HepG2 (cell line): ENCODE data around the gene SOCS1. TPM values are rescaled to one million over a fixed set of nuclear protein-coding genes. Genes with fewer than 3 reads are reported as not detected.

Experiments
- CENPBD1 ChIP-seq: sonication (generic); formaldehyde crosslinking; IDR thresholded peaks from 2 replicates; pipeline ENCODE4 v1.8.0; 2022; ENCODE audit warnings: missing genetic modification reagents, low read depth, mild to moderate bottlenecking, borderline replicate concordance
- CHD4 ChIP-seq: fragments of 200-600 bp; sonication (generic); IDR thresholded peaks from 2 replicates; pipeline ENCODE4 v1.7.0; 2017; ENCODE audit warnings: mild to moderate bottlenecking, low read length, borderline replicate concordance
- DMAP1 ChIP-seq: IDR thresholded peaks from 2 replicates; pipeline ENCODE4 v1.6.1; 2016
- FOXJ3 ChIP-seq: sonication (generic); formaldehyde crosslinking; IDR thresholded peaks from 2 replicates; pipeline ENCODE4 v1.4.0; 2020; ENCODE audit warnings: missing genetic modification reagents, mild to moderate bottlenecking, borderline replicate concordance
- GATAD1 ChIP-seq: IDR thresholded peaks from 2 replicates; pipeline ENCODE4 v1.6.1; 2016; ENCODE audit warnings: missing genetic modification reagents, missing compliant biosample characterization
- HNRNPLL ChIP-seq: fragments of 200-400 bp; formaldehyde crosslinking; IDR thresholded peaks from 2 replicates; pipeline ENCODE4 v1.6.1; 2017; ENCODE audit warnings: mild to moderate bottlenecking, low read depth, low read length; ENCODE audit not compliant: poor library complexity, severe bottlenecking
- PHF21A ChIP-seq: sonication (generic); formaldehyde crosslinking; IDR thresholded peaks from 2 replicates; pipeline ENCODE4 v1.5.0; 2020; ENCODE audit warnings: mild to moderate bottlenecking, missing genetic modification reagents
- RBAK ChIP-seq: sonication (generic); formaldehyde crosslinking; IDR thresholded peaks from 2 replicates; pipeline ENCODE4 v1.5.1; 2020; ENCODE audit warnings: mild to moderate bottlenecking, missing genetic modification reagents
- SP140L ChIP-seq: sonication (generic); formaldehyde crosslinking; IDR thresholded peaks from 2 replicates; pipeline ENCODE4 v1.4.0; 2020; ENCODE audit warnings: missing genetic modification reagents, borderline replicate concordance
- TOPORS ChIP-seq: sonication (generic); formaldehyde crosslinking; IDR thresholded peaks from 2 replicates; pipeline ENCODE4 v1.8.0; 2023; ENCODE audit warnings: mild to moderate bottlenecking, missing genetic modification reagents
- ZBTB2 ChIP-seq: sonication (generic); formaldehyde crosslinking; IDR thresholded peaks from 2 replicates; pipeline ENCODE4 v1.8.0; 2022; ENCODE audit warnings: low read depth, missing genetic modification reagents
- ZBTB20 ChIP-seq: sonication (generic); formaldehyde crosslinking; IDR thresholded peaks from 2 replicates; pipeline ENCODE4 v1.8.1; 2023; ENCODE audit warnings: missing genetic modification reagents, low read depth, mild to moderate bottlenecking, borderline replicate concordance
- ZFP90 ChIP-seq: sonication (generic); formaldehyde crosslinking; IDR thresholded peaks from 2 replicates; pipeline ENCODE4 v1.8.0; 2022; ENCODE audit warnings: missing genetic modification reagents, mild to moderate bottlenecking, inconsistent platforms, borderline replicate concordance
- ZNF124 ChIP-seq: sonication (generic); formaldehyde crosslinking; IDR thresholded peaks from 2 replicates; pipeline ENCODE4 v1.4.0; 2020; ENCODE audit warnings: missing genetic modification reagents
- ZNF18 ChIP-seq: sonication (generic); formaldehyde crosslinking; IDR thresholded peaks from 2 replicates; pipeline ENCODE4 v1.8.0; 2022; ENCODE audit warnings: mild to moderate bottlenecking, missing genetic modification reagents; ENCODE audit not compliant: insufficient replicate concordance
- ZNF343 ChIP-seq: sonication (generic); formaldehyde crosslinking; IDR thresholded peaks from 2 replicates; pipeline ENCODE4 v1.4.0; 2020; ENCODE audit warnings: mild to moderate bottlenecking, missing genetic modification reagents
- ZNF350 ChIP-seq: sonication (generic); formaldehyde crosslinking; IDR thresholded peaks from 2 replicates; pipeline ENCODE4 v1.4.0; 2020; ENCODE audit warnings: mild to moderate bottlenecking, low read depth, missing genetic modification reagents, borderline replicate concordance
- ZNF451 ChIP-seq: sonication (generic); formaldehyde crosslinking; IDR thresholded peaks from 2 replicates; pipeline ENCODE4 v1.5.0; 2020; ENCODE audit warnings: mild to moderate bottlenecking, missing genetic modification reagents
- ZNF572 ChIP-seq: sonication (generic); formaldehyde crosslinking; IDR thresholded peaks from 2 replicates; pipeline ENCODE4 v1.5.1; 2020; ENCODE audit warnings: mild to moderate bottlenecking, missing genetic modification reagents
- ZNF709 ChIP-seq: sonication (generic); formaldehyde crosslinking; IDR thresholded peaks from 2 replicates; pipeline ENCODE4 v1.5.0; 2020; ENCODE audit warnings: mild to moderate bottlenecking, missing genetic modification reagents
- polyA plus RNA-seq, 8 experiments: library from polyadenylated mRNA; depleted of rRNA in 3 of 8; stranded (reverse) in 7 of 8; unstranded in 1 of 8; fragments of >200 nt; fragmentation: Illumina TruSeq in 4 of 8; extraction: Trizol in 4 of 8; gene quantifications; 2 replicates each; pipeline versions ENCODE4 v1.2.1 to v1.2.3, GENCODE V29; 2011 to 2016; ENCODE audit warnings: low read depth in 4 of 8, missing spikeins in 1 of 8, mixed read lengths in 1 of 8; ENCODE audit not compliant: insufficient read depth in 1 of 8
- total RNA-seq, 5 experiments: library from RNA; depleted of rRNA; stranded (reverse); fragments of >200 nt; fragmentation: Illumina TruSeq; extraction: Trizol; gene quantifications; 2 replicates each; pipeline ENCODE4 v1.2.3, GENCODE V29; 2016; ENCODE audit warnings: low read depth in 1 of 5
- TF ChIP-seq, protein P1 (sequence below): sonication (generic); formaldehyde crosslinking; IDR thresholded peaks from 2 replicates; pipeline ENCODE4 v1.4.0; 2020; ENCODE audit warnings: missing genetic modification reagents; ENCODE audit errors: not compliant biosample characterization
- TF ChIP-seq, protein P2 (sequence below): sonication (generic); formaldehyde crosslinking; IDR thresholded peaks from 2 replicates; pipeline ENCODE4 v1.9.0; 2022; ENCODE audit warnings: missing genetic modification reagents, mild to moderate bottlenecking, borderline replicate concordance

SOCS1 gene
- total and polyA plus RNA-seq, 2 of the 13 experiments (the other 11 are each of a cell fraction or from before 2014, with no cell fraction given), result 5.3 to 6.3 TPM

DNA sequence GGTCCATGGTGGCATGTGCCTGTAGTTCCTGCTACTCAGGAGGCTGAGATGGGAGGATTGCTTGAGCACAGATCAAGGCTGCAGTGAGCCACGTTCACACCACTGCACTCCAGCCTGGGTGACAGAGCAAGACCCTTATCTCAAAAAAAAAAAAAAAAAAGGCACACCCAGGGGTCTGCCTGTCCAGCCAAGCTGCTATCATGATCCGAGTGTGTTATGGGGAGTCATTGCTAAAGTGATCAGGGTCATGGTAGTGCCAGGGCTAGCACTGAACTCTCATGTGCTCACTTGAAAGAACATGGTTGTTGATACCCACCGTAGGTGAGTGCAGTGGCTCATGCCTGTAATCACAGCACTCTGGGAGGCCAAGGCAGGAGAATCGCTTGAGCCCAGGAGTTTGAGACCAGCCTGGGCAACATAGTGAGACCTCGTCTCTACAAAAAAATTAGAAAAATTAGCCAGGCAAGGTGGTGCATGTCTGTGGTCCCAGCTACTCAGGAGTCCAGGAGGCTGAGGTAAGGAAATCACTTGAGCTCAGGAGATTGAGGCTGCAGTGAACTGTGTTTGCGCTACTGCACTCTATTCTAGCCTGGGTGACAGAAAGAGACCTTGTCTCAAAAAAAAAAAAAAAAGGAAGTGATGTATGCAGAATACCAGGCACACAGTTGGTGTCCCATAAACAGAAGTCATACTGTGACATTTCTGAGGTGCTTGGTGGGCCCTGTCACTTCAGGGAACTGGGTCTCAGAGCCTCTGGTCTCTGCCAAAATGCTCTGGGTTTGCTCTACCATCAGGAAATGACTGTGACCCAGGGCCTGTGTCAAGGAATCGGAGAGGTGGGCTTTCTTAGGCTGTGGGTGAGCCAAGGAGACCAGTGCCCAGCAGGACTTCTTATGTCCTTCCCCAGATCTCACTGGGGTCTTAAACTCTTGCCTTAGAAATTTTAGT is 23.0 kb upstream of the SOCS1 start (continued):
- TF ChIP-seq ZNF18 (CRISPR knock-in tag), result peak; percentile 11
- 0 out of 2 replicates have a peak, but pooled peaks have one; percentile 6 for TF ChIP-seq SP140L (CRISPR knock-in tag)
- TF ChIP-seq PHF21A (CRISPR knock-in tag), result no peak
- no peak for TF ChIP-seq ZBTB2 (CRISPR knock-in tag)
- no peak for TF ChIP-seq GATAD1
- TF ChIP-seq ZNF124 (CRISPR knock-in tag), result peak; percentile 6; the same call in 1 of the 2 replicates
- TF ChIP-seq TOPORS, result no peak
- peak; percentile 55; the same call in 1 of the 2 replicates for TF ChIP-seq ZNF350 (CRISPR knock-in tag)
- TF ChIP-seq RBAK (CRISPR knock-in tag), result no peak
- 0 out of 2 replicates have a peak, but pooled peaks have one; percentile 34 for TF ChIP-seq ZNF451 (CRISPR knock-in tag)
- TF ChIP-seq ZFP90 (CRISPR knock-in tag), result 0 out of 2 replicates have a peak, but pooled peaks have one; percentile 26
- TF ChIP-seq HNRNPLL, result no peak
- peak; percentile 83 for TF ChIP-seq CHD4
- TF ChIP-seq ZNF572 (CRISPR knock-in tag), result no peak
- TF ChIP-seq ZNF709 (CRISPR knock-in tag), result 0 out of 2 replicates have a peak, but pooled peaks have one; percentile 6
- TF ChIP-seq, protein P1, sequence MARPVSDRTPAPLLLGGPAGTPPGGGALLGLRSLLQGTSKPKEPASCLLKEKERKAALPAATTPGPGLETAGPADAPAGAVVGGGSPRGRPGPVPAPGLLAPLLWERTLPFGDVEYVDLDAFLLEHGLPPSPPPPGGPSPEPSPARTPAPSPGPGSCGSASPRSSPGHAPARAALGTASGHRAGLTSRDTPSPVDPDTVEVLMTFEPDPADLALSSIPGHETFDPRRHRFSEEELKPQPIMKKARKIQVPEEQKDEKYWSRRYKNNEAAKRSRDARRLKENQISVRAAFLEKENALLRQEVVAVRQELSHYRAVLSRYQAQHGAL (CRISPR knock-in tag), result no peak
- no peak for TF ChIP-seq DMAP1 (CRISPR knock-in tag)
- no peak for TF ChIP-seq FOXJ3 (CRISPR knock-in tag)
- TF ChIP-seq CENPBD1 (CRISPR knock-in tag), result no peak
- TF ChIP-seq ZBTB20 (CRISPR knock-in tag), result no peak; the same call in 1 of the 2 replicates
- TF ChIP-seq ZNF343 (CRISPR knock-in tag), result 0 out of 2 replicates have a peak, but pooled peaks have one; percentile 21
- TF ChIP-seq, protein P2, sequence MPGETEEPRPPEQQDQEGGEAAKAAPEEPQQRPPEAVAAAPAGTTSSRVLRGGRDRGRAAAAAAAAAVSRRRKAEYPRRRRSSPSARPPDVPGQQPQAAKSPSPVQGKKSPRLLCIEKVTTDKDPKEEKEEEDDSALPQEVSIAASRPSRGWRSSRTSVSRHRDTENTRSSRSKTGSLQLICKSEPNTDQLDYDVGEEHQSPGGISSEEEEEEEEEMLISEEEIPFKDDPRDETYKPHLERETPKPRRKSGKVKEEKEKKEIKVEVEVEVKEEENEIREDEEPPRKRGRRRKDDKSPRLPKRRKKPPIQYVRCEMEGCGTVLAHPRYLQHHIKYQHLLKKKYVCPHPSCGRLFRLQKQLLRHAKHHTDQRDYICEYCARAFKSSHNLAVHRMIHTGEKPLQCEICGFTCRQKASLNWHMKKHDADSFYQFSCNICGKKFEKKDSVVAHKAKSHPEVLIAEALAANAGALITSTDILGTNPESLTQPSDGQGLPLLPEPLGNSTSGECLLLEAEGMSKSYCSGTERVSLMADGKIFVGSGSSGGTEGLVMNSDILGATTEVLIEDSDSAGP, result no peak
